Sigmoid colon (tissue), 7 donors: ENCODE results near the gene GPC6. TPM values are rescaled to one million over a fixed set of nuclear protein-coding genes. Genes with fewer than 3 reads are reported as not detected.

Source experiments
- DNase-seq: peaks from one replicate; pipeline ENCODE4 v3.0.0-alpha.2; 2019
- H3K27ac ChIP-seq, 4 donors: fragments of 200-600 bp; sonication (generic); one replicate each; pipeline ENCODE4 v1.5.1; 2016 to 2019; ENCODE audit warnings: mild to moderate bottlenecking in 1 of 4
- H3K27me3 ChIP-seq, 3 donors: fragments of 200-600 bp; sonication (generic); one replicate each; pipeline ENCODE4 v1.5.1; 2019; ENCODE audit warnings: mild to moderate bottlenecking in 1 of 3
- H3K36me3 ChIP-seq, 4 donors: fragments of 200-600 bp; sonication (generic); one replicate each; pipeline ENCODE4 v1.5.1; 2016 to 2019
- H3K4me1 ChIP-seq, 4 donors: fragments of 200-600 bp; sonication (generic); one replicate each; pipeline ENCODE4 v1.5.1; 2017 to 2019
- H3K4me3 ChIP-seq, 4 donors: fragments of 200-600 bp; sonication (generic); one replicate each; pipeline ENCODE4 v1.5.1; 2017 to 2019; ENCODE audit warnings: mild to moderate bottlenecking in 2 of 4, moderate library complexity in 1 of 4
- H3K9me3 ChIP-seq, 4 donors: fragments of 200-600 bp in 3 of 4; sonication (generic) in 3 of 4; one replicate each; pipeline versions ENCODE4 v1.5.1 to v1.6.1; 2013 to 2019
- EP300 ChIP-seq, 4 donors: sonication (generic); formaldehyde crosslinking; IDR thresholded peaks; one replicate each; pipeline ENCODE4 v1.6.1; 2017; ENCODE audit warnings: antibody characterized with exemption in 4 of 4
- POLR2A ChIP-seq, 2 donors: fragments of 450-650 bp; IDR thresholded peaks; one replicate each; pipeline ENCODE4 v1.6.1; 2016; ENCODE audit warnings: antibody characterized with exemption in 2 of 2, mild to moderate bottlenecking in 2 of 2, moderate library complexity in 2 of 2
- POLR2AphosphoS5 ChIP-seq, 4 donors: sonication (generic); formaldehyde crosslinking; IDR thresholded peaks; one replicate each; pipeline ENCODE4 v1.6.1; 2017; ENCODE audit warnings: antibody characterized with exemption in 4 of 4
- WGBS, 2 donors: extraction: QIAGEN DNeasy Blood & Tissue Kit; methylation state at CpG; one replicate each; pipeline ENCODE4 v1.1.7; 2013; 5-methylcytosine and 5-hydroxymethylcytosine counted together
- intact Hi-C: fragments of 100-400 bp; cut with DNase I; formaldehyde crosslinking; loops from one replicate; pipeline ENCODE4 v1.15.1; 2023
- polyA plus RNA-seq, 3 donors: library from polyadenylated mRNA; stranded (reverse); fragments of 200-250 nt; gene quantifications; one replicate each; pipeline ENCODE4 v1.2.3, GENCODE V29; 2013
- total RNA-seq, 4 donors: library from RNA; depleted of rRNA; stranded (reverse); fragments of >200 nt; gene quantifications; one replicate each; pipeline ENCODE4 v1.1.0, GENCODE V29; 2016
- TF ChIP-seq, protein P1 (sequence below), 4 experiments: fragments of 450-650 bp in 3 of 4; fragments of 200-600 bp in 1 of 4; IDR thresholded peaks; one replicate each; pipeline ENCODE4 v1.5.1; 2016 to 2019; ENCODE audit warnings: antibody characterized with exemption in 4 of 4, mild to moderate bottlenecking in 3 of 4, moderate library complexity in 2 of 4
- donor health status: healthy with polysubstance abuse.
- donor health status: Bipolar disorder and iron deficiency.
- donor health status: healthy.

The GPC6 gene
- total and polyA plus RNA-seq, 7 donors: 0.23 to 27.5 (median 14.4) TPM

- no peaks in the 10 kb centered on the region for H3K36me3 ChIP-seq
- WGBS, 2 donors: 91 to 92% methylated on average over 7 of the region's 7 CpGs
- TF ChIP-seq, protein P1, sequence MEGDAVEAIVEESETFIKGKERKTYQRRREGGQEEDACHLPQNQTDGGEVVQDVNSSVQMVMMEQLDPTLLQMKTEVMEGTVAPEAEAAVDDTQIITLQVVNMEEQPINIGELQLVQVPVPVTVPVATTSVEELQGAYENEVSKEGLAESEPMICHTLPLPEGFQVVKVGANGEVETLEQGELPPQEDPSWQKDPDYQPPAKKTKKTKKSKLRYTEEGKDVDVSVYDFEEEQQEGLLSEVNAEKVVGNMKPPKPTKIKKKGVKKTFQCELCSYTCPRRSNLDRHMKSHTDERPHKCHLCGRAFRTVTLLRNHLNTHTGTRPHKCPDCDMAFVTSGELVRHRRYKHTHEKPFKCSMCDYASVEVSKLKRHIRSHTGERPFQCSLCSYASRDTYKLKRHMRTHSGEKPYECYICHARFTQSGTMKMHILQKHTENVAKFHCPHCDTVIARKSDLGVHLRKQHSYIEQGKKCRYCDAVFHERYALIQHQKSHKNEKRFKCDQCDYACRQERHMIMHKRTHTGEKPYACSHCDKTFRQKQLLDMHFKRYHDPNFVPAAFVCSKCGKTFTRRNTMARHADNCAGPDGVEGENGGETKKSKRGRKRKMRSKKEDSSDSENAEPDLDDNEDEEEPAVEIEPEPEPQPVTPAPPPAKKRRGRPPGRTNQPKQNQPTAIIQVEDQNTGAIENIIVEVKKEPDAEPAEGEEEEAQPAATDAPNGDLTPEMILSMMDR (IDR thresholded peaks at IDR 0.05): no peak
- TF ChIP-seq EP300 (IDR thresholded peaks at IDR 0.05) (no peak), POLR2AphosphoS5 (IDR thresholded peaks at IDR 0.05) (no peak), POLR2A (IDR thresholded peaks at IDR 0.05) (no peak)
- H3K4me3 ChIP-seq: no peak overlapping the region
- H3K4me1 ChIP-seq: peaks cover 0 to under 1% (median 0%) of the 10 kb centered on the region in 4 donors
- no peak for DNase-seq
- H3K27me3 ChIP-seq: no peaks in the 10 kb centered on the region
- H3K9me3 ChIP-seq: no peaks in the 10 kb centered on the region
- no peak overlapping the region for H3K27ac ChIP-seq
- intact Hi-C loops: no loop called here
Observed at GRCh38 chr13:93249364-93250306, 23.0 kb downstream of the GPC6 start.

DNA sequence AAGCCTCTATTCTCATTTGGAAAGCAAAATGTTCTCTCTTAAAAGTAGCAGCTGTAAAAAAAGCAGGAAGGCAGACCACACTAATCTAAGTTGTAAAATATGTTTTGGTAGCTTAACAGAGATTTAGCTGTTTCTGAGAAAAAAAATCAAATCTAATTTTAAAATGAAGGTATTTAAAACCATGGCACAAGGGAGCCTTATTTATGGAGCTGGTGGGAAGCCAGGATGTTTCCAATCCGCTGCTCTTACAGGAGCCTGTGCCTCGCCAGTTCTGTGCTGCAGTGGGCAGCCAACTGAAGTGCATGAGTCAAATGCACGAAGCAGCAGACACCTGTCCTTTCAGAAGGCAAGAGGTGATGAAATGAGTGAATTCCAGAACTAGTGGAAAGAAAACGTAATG lies 28.2 kb downstream of the GPC6 start:
- Histone ChIP-seq H3K4me3 (no peak overlapping the region), H3K9me3 (no peaks in the 10 kb centered on the region), H3K27me3 (no peaks in the 10 kb centered on the region), H3K4me1 (peaks cover 0 to 4% (median 1%) of the 10 kb centered on the region in 4 donors), H3K27ac (no peak overlapping the region), H3K36me3 (no peaks in the 10 kb centered on the region)
- TF ChIP-seq, protein P1 (IDR thresholded peaks at IDR 0.05): no peak
- TF ChIP-seq POLR2A (IDR thresholded peaks at IDR 0.05) (no peak), POLR2AphosphoS5 (IDR thresholded peaks at IDR 0.05) (no peak), EP300 (IDR thresholded peaks at IDR 0.05) (no peak)
- WGBS, 2 donors: 63 to 71% methylated on average over 4 of the region's 4 CpGs
- DNase-seq: no peak
- intact Hi-C loops: no loop called here

- TF ChIP-seq, protein P1 (IDR thresholded peaks at IDR 0.05): no peak
- TF ChIP-seq POLR2AphosphoS5 (IDR thresholded peaks at IDR 0.05) (no peak), POLR2A (IDR thresholded peaks at IDR 0.05) (no peak), EP300 (IDR thresholded peaks at IDR 0.05) (no peak)
- DNase-seq: no peak
- Histone ChIP-seq H3K27me3 (no peaks in the 10 kb centered on the region), H3K4me3 (no peak overlapping the region), H3K36me3 (no peaks in the 10 kb centered on the region), H3K27ac (no peak overlapping the region), H3K4me1 (peaks cover 0 to 4% (median 1%) of the 10 kb centered on the region in 4 donors), H3K9me3 (no peaks in the 10 kb centered on the region)
- 79 to 82% methylated on average over 2 of the region's 2 CpGs for WGBS, 2 donors
- intact Hi-C loops: no loop called here
Observed at GRCh38 chr13:93256998-93257397, 30.4 kb downstream of the GPC6 start.

DNA sequence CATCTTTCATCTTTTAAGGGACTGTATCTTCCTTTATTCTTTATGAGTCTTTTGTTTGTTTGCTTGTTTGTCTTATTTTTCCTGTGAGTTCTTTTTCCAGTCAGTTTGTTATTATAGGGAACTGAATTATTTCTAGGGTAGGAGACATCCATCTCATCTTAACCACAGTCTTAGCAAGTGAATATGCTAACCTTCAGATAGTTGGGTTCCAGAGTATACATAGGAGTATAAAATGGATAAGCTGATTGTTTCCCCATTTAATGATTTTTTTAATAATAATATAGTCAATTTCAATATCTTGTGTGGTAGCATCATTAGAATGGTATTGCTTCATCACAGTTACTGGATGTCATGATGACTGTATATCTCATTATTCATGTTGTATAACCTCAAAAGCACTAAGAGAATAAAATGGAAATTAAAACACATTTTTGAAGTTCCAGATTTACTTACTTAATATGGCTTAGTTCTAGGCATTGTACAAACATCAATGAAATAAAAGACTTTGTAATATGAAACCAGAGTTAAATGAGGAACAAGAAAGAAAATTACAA lies 33.0 kb downstream of the GPC6 start:
- Histone ChIP-seq H3K36me3 (no peaks in the 10 kb centered on the region), H3K4me1 (peaks cover 0 to 4% (median 1%) of the 10 kb centered on the region in 4 donors), H3K27ac (no peak overlapping the region), H3K9me3 (no peaks in the 10 kb centered on the region), H3K4me3 (no peak overlapping the region), H3K27me3 (no peaks in the 10 kb centered on the region)
- TF ChIP-seq POLR2A (IDR thresholded peaks at IDR 0.05) (no peak), POLR2AphosphoS5 (IDR thresholded peaks at IDR 0.05) (no peak), EP300 (IDR thresholded peaks at IDR 0.05) (no peak)
- TF ChIP-seq, protein P1 (IDR thresholded peaks at IDR 0.05): no peak
- intact Hi-C loops: no loop called here
- DNase-seq: no peak
